Stimulated activated CD8-positive, alpha-beta memory T cell treated with anti-CD3 and anti-CD28 coated beads, Interleukin-7, amount 100 ng/mL, for 4 hours (primary cell): ENCODE data around the gene HOXB1.
"Not testable (repeated sequence)": the region's sequence is repeated elsewhere in the genome, so short reads cannot be mapped to it uniquely, and the experiment has no call there.

Source experiments
- DNase-seq, 2 donors: peaks; one replicate each; pipeline ENCODE4 v3.0.0-alpha.2; 2020; ENCODE audit warnings: low read depth in 2 of 2

The HOXB1 gene

DNA sequence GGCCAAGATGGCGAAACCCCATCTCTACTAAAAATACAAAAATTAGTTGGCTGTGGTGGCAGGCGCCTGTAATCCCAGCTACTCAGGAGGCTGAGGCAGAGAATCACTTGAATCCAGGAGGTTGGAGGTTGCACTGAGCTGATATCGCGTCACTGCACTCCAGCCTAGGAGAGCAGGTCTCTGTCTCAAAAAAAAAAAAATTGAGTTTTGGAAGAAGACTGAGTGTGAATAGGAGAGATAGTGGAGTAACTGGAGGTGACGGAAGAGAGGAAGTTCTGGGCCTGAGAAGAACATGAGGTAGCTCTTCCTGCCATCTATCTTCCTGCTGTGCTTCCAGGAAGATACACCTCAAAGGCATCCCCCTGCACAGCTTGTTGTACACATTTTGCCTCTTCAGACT, 11.4 kb downstream of the HOXB1 start:
- no peak for DNase-seq

DNA sequence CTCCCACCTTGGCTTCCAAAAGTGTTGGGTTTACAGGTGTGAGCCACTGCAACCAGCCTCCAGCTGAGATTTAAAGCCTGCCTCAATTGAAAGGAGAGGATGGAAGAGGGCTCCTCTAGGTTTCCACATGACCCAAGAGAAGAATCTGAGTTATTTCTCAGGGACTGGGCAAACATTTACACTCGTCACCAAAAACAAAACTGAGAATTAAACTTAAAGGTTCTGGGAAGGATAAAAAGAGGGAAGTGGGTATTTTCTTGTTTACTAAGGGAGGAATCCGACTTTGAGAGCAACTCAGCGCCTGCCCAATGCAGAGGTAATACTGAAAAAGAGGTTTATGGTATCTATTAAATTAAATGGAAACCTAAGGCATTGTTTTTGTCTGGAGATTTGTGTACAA, 13.3 kb downstream of the HOXB1 start:
- DNase-seq: no peak

DNA sequence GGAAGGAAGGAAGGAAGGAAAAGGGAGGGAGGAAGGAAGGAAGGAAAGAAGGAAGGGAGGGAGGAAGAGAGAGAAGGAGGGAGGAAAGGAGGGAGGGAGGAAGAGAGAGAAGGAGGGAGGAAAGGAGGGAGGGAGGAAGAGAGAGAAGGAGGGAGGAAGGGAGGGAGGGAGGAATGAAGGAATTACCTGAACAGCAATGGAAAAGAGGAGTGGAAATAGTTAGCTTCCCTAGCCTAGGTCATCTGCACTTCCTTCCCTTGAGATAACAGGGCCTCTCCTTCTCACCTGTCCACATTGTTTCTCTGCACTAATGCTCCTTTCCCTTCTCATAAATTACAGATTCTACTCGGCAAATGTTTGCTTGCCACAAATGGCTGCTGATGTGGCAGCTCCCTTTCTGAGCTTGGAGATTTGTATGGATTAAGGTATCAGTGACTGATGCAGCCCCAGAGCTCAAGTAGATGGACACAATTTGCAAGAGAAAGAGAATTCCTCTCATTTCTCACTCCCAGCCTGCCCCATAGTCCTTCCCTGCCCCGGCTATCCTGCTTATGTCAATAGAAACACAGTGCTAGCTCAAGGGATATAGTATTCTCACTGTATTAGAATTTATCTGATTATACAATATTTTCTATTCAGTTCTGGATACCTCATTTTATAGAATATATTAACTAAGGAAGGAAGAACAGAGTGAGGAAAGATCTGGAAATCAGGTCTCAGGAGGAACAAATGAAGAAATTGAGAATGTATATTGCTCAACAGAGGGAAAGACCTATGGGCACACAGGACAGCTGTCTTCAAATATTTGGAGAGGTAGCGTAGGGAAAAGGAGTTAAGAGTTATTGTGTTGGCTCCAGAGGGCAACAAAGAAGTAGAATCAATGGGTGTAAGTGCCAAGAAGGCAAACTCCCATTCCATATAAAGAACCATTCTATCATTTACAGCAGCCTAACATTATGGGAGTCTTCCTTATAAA, 14.6 kb downstream of the HOXB1 start:
- DNase-seq: no peak

DNA sequence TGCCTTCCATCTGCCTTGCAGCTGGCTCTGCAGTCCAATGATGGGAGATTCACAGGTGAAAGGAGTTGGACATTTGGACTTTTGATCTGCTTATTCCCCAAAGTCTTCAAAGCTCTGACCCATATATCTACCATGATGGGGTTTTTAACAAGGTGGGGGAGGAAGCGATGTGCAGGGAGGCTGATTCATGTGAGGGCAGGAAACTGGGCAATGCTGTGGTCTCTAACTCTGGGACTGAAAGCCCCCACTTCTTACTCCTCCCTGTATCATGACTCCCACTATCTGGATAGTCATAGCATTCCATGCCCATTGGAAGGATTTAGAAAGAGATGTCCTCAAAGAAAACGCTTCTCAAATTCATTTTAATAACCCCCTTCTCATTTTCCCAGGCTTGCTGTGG, 16.3 kb downstream of the HOXB1 start:
- no peak for DNase-seq

DNA sequence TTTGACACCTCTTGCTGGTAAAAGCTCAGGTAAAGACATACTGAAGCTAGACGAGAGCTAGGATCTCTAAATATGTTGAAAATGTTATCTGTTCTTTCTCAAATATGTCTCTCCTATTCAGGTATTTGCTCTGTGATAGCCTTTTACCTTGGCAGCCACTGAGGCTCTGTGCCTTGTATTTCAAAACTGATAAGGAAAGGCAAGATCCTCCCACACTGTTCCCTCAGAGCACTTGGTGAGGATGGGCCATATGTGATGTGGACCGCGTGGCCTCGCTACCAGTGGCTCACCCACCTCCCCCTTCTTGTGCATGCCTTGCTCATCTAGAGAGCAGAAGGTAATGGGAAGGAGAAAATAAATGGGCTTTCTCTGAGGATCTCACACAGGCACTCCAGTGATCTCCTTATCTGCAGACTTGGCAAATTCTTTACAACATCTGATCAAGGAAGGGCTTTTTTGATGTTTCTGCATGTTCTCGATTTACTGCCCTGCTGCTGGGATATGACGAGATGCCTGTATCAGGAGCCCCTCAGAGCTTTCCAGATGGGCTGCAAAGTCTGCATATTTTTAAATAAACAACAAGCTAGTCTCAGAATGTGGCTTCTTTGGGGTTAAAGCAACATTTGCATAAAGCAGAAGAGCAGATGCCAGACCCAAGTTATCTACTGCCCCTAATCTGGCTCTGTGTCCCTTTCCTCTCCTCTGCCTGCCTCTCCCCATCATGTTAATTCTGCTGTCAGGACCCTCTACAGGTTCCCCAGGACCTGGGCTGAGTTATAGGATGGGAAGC, 16.9 kb downstream of the HOXB1 start:
- no peak for DNase-seq

DNA sequence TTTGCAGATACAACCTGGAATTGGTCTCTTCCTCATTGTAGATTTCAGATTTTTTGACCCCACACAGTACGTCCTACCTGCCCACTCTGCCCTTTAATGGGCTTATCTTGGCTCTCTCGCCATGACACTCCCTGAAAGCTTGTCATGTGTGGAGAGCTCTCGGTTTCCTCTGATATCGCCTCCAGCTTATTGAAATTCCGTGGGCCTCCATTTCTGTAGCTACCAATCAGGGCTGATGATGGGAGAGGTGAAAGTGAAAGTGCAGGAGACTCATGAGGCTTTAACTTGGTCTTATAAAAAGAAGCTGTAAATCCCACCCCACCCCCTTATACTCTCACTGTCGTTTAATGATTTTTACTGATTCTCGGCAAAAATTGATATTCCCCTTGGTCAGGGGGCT, 17.7 kb downstream of the HOXB1 start:
- DNase-seq: no peak

DNA sequence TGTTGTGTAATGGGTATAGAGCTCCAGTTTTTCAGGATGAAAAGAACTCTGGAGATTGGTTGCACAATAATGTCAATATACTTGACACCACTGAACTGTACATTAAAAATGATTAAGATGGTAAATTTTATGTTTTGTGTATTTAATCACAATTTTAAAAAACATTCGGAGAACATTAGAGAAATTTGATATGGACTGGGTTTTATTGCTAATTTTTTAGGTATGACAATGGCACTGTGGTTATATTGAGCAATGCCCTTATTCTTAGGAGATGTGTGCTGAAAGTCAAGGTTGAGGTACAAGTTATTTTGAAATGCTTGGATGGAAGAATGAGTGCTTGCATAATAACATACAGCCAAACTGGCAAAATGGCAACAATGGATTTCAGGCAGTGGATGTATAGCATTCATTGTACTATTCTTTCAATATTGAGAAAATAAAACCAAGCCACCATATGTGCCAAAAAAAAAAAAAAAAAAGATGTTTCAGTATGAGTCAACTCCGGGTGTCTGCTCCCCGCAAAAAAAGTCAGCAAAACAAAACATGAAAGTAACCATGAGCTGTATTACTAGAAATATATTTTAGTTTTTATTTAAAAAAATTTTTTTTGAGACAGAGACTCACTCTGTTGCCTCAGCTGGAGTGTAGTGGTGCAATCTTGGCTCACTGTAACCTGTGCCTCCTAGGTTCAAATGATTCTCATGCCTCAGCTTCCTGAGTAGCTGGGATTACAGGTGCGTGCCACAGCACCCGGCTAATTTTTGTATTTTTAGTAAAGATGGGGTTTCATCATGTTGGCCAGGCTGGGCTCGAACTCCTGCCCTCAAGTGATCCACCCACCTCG, 19.8 kb downstream of the HOXB1 start:
- DNase-seq: no peak

DNA sequence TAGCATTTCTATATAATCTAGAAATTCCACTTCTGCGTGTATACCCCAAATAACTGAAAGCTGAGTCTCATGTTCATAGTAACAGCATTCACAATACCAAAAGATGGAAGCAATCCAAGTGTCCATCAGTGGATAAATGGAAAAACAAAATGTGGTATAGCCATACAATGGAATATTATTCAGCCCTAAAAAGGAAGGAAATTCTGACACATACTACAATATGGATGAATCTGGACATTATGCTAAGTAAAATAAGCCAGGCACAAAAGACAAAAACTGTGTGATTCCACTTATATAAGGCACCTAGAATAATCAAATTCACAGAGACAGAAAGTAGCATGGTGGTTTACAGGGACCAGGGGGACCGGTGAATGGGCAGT, 20.4 kb downstream of the HOXB1 start:
- no peak for DNase-seq

DNA sequence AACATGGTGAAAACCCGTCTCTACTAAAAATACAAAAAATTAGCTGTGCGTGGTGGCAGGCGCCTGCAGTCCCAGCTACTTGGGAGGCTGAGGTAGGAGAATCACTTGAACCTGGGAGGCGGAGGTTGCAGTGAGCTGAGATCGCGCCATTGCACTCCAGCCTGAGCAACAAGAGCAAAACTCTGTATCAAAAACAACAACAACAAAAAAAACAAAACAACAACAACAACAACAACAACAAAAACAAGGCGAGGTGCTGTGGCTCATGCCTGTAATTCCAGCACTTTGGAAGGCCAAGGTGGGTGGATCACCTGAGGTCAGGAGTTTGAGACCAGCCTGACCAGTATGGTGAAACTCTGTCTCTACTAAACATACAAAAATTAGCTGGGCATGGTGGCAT, 21.1 kb downstream of the HOXB1 start:
- not testable (repeated sequence) for DNase-seq

DNA sequence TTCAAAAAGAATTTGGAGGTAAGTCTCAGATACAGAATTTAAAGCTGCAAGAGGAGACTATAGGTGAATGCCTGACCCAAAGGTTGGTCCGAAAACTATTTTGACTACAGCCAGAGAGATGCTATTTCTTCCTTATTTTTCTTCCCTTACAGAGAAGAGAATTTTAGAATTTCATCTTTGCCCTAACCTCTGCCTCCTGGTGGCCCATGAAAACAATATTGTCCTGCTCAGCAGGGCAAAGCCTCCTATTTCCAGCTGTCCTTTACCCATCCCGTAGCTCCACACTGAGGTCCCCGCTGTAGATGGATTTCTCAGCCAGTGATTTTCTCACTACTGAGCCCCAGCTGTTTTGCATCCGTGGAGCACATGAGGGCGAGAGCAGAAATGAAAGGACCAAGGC, 24.6 kb downstream of the HOXB1 start:
- no peak for DNase-seq

DNA sequence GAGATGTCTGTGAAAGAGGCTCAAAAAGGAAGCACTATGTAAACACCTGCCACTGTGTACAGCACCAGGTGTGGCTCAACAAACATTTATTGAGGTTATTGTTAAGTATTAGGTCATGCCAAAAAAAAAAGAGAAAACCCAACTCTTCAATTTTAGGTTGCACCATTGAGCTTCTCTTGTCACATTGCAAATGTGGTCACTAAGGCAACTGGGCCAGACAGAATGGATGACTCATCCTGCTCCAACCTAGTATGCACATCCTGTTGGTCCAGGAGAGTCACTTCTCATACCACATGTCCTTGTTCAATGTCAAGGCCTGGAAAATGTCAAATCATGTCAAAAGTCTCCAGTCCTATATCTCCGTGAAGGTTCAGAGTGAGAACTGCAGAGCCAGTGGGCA, 25.0 kb downstream of the HOXB1 start:
- DNase-seq: peak in 1 of 2 donors; percentile 24

DNA sequence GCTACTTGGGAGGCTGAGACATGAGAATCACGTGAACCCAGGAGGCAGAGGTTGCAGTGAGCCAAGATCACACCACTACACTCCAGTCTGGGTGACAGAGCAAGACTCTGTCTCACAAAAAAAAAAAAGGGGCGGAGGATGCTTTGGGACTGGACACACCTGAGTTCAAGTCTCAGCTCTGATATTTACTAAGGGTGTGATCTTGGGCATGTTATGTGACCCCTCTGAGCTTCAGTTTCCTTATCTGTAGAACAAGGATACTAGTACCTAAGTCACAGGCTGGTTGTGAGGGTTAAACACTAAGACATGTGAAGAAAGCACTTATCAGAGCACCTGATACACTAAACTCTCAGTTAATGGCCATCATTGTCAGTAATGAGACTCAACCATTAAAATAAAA, 25.9 kb downstream of the HOXB1 start:
- DNase-seq: no peak

DNA sequence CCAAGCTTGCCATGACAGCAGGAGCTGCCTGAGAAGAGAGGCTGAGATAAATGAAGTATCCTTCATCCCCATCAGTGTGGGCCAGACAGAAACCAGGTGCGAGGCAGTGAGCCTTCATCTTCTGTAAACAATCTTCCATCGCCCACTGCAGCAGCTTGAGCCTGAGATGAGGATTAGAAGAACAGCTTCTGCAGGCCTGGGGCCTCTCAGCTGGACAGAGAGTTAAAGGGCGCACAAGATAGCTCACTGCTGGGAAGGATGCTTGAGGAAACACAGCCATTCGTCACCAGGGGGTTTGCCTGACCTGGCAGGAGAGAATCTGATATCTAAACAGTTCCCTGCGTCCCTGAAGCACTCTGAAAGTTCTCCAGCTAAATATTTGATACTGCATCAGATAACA, 27.1 kb downstream of the HOXB1 start:
- no peak for DNase-seq

DNA sequence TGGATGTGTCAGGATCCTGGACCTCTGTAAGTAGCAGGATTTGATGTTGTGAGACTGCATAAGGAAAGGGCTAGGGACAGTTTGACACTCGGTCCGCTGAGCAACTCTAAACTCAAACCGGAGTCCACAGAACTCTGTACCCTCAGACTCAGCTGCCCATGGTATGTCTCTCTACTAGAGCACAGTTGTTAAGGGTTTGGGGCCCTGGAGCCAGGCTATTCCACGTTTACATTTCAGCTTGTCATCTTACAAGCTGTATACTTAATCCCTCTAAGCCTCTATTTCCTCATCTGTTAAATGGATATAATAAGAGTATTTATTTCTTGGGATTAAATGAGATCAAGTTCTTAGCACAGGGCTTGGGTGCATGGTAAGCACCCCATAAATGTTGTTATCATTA, 27.9 kb downstream of the HOXB1 start:
- DNase-seq: no peak

DNA sequence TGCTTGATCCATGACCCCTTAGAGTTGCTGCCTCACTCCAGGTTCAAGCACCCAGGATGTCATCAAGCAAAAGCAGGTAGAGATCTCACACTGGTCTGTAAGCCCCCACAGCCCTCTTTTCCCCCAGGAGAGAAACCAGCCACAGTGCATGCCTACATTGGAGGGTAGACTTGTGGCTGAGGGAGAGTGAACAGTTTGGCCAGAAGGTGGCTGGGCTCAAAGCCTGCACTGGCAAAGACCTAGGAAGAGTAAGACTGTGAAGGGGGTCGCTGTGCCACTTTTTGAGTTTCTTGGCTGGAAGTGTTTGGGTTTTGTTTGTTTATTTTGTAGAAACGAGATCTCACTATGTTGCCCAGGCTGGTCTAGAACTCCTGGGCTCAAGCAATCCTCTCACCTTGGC, 28.5 kb downstream of the HOXB1 start:
- no peak for DNase-seq

DNA sequence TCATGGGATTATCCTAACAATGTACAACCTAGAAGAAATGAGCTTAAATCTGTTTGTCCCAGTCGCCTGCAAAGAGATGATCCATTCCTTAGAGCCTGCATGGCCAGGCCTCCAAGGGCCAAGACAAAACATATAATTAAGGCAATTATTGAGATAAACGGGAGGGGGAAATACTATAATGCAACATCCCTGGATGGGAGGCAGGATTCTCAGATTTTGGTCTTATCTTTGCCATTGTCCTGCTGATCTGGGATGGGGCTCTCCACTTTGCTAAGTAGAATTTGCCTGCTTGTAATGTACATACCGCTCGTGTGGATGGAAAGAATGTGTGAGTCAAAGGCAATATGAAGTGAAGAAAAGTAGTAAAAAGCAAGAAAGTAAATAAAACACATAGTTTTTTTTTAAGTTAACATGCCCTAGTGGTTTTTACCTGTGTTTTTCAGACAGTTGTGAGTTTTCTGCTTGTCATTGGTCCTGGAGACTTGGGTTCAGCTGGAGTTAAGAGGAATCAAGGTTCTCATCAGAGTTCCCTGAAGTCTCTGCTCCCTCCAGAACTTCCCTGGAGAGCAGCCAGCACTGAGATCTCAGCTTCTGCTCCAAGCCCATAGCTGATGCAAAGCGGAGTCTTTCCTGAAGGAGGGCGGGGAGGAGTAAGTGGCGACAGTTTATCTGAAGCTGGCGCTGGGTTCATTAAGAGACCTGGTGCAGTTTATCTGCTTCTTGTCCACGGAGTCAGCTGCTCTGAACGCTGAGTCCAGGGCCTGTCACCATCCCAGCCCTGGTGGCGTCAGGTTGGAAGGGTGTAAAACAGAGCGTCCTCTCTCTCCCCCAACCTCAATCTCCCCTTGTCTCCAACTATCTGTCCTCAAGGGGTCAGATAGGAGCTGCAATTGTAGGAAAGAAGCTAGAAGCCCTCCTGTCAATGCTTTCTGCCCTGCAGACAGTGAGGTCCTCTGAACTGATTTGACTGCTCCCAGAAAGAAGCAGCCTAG, 30.1 kb downstream of the HOXB1 start:
- no peak for DNase-seq

DNA sequence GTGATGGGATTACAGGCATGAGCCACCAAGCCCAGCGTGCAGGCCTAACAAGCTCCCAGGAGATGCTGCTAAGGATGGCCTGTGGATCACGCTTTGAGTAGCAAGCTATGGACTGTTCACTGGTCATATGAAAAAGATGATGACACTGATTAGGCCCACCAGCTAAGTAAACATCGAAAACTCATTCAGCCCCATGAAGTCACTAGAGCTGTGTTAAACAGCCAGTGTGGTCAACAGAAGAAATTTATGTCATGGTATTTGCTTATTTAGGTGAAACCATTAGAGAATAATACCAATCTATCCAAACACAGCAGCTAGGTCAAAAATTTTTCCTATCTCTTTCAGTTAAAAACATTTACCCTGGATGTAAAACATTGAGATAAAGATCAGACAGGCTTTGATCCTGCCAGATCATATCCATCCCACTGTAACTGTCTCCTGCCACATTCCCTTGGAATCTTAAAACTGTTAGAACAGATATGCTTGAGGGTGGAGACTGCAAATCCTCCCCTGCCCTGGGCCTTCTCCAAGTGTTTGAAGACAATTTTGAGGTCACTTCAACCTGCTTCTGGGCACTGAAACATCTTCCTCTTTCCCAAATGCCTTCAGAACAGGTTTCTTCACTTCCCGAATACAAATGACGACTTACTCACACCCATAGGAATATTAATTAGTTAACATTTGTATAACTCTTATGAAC, 30.9 kb downstream of the HOXB1 start:
- no peak for DNase-seq

DNA sequence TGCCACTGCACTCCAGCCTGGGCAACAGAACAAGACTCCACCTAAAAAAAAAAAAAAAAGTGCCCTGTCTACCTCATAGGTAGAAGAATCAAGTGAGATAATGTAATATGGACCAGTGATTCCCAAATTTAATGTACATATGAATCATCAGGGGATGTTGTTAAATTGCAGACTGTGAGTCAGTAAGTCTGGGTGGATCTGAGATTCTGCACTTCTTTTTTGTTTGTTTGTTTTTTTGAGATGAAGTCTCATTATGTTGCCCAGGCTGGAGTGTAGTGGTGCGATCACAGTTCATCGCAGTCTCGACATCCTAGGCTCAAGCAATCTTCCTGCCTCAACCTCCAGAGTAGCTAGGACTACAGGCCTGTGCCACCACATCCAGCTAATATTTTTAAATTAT, 31.6 kb downstream of the HOXB1 start:
- DNase-seq: no peak

DNA sequence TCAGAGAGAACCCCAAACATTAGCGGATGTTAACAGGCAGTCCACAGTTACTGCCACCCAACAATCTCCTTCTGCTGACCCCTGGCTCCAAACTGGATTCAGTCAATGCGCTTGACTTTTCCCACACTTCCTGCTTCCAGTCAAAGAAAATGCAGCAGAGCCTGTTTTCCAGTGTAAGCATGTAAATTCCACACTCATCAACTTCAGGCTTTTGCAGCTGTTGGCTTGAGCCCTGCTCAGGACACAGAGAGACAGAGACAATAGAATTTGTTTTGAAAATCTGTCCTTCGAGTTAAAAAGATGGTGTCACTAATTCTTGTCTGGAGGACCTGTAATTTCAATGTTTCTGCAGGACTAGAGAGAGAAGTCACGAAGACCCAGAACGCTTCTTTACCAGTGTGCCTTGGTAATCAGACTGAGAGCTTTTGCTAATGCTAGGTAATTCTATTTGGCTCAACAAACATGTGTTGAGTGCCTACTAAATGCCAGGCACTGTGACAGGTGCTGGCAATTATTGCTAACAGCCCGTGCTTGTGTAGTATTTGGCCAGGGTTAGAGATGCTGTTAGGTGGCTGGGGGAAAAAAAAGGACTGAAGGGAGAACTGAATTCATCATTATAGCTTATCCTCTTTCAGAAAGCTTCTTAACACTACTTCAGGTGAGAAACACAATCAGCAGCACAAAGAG, 32.5 kb downstream of the HOXB1 start:
- DNase-seq: no peak

DNA sequence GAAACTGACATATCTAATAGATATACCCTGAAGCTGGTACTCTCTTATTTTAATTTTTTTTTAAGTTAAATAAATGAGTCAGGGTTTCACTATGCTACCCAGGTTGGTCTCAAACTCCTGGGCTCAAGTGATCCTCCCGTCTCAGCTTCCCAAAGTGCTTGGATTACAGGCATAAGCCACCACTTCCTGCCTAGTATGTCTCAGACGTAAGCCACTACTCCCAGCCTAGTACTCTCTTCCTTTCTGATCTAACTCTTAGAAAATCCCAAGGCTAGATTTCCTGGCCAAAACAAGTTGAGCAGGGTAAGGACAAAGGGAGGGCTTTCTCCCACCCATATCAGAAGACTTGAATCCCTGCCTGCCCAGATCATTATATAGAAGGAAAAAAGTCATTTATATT, 33.7 kb downstream of the HOXB1 start:
- DNase-seq: no peak
